ENCODE data around the gene LEFTY2.

Gene LEFTY2

DNA sequence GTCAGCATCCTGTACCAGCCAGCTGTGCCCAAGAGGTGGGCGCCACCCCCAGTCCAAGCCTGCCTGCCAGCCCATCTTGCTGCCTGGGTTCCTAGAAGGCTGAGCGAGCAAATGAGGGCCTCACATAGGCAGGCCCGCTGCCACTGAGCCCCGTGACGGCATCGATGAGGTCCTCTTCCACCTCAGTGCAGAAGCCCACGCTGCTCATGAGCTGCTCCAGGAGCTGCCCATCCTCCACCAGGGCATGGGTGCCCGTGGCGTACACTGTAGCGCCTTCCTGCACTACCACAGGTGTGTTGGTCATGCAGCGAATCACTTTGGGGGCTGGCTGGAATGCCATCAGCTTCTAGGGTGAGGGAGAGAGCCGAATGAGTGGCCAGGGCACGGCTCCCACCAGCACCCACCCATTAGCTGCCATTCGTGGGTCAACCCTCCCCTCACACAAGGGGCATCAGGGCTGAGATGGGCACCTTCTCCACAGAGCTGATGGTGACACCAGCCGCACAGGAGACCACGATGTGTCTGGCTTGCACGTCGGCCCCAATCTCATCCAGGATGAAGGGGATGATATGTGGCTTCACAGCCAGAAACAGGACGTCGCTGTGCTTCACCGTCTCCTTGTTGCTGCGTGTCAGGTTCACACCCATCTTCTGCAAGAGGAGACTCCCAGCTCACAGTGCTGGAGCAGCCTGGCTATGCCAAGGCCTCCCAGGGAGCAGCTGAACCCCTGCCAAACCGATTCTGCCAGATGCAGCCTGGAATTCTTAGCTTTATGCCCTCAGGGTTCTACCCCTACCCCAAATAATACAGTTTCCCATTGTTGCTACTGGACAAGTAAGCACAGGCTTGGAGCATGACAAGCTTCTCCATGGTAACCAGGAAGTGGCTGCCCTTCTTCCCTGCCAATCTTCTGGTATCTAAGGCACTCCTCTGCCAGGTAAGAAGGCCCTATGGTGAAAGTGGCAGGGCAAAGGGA, 19.0 kb downstream of the LEFTY2 start:
- TF ChIP-seq, protein P1, sequence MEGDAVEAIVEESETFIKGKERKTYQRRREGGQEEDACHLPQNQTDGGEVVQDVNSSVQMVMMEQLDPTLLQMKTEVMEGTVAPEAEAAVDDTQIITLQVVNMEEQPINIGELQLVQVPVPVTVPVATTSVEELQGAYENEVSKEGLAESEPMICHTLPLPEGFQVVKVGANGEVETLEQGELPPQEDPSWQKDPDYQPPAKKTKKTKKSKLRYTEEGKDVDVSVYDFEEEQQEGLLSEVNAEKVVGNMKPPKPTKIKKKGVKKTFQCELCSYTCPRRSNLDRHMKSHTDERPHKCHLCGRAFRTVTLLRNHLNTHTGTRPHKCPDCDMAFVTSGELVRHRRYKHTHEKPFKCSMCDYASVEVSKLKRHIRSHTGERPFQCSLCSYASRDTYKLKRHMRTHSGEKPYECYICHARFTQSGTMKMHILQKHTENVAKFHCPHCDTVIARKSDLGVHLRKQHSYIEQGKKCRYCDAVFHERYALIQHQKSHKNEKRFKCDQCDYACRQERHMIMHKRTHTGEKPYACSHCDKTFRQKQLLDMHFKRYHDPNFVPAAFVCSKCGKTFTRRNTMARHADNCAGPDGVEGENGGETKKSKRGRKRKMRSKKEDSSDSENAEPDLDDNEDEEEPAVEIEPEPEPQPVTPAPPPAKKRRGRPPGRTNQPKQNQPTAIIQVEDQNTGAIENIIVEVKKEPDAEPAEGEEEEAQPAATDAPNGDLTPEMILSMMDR (conservative IDR thresholded peaks at IDR 0.05) = no peak
- peak overlapping the region; percentile 92; the same call in 1 of the 2 replicates for H3K27ac ChIP-seq

DNA sequence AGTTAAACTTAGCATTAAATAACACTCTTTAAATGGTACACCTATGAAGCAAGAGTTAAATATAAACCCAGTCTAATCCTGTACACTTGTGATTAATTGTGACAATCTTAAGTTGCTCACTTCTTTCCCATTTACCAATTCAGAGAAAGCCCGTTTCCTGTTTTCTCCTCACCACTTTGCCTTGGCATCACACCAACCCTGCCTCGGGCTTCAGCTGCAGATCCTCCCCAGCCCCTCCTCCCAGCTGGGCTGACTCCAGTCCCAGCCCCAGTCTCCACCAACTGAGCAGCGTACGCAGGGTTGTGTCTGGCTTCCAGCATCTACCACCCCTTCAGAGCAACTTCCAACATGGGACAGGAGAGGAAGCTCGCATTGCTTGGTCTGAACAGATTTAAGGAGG, 21.1 kb downstream of the LEFTY2 start:
- peak overlapping the region; percentile 64 for H3K27ac ChIP-seq
- TF ChIP-seq, protein P1 (conservative IDR thresholded peaks at IDR 0.05) = no peak

DNA sequence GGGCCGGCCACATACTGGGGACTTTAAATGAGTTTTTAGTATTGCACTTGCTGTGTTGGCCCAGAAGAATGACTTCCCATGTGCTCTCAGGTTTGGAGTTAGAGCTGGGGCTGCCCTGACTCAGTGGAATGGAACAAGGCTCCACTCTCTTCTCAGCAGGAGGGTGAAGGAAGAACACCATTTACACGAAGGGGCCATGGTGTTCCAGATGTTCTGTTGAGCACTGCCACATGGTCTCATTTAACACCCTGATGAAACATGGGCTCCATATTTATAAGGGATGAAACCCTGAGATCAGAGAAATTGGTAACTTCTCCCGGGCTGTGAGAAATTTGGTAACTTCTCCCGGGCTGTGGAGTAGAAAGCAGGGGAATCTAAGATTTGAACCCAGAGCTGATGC, 22.7 kb downstream of the LEFTY2 start:
- TF ChIP-seq, protein P1 (conservative IDR thresholded peaks at IDR 0.05) = no peak
- no peak overlapping the region for H3K27ac ChIP-seq

DNA sequence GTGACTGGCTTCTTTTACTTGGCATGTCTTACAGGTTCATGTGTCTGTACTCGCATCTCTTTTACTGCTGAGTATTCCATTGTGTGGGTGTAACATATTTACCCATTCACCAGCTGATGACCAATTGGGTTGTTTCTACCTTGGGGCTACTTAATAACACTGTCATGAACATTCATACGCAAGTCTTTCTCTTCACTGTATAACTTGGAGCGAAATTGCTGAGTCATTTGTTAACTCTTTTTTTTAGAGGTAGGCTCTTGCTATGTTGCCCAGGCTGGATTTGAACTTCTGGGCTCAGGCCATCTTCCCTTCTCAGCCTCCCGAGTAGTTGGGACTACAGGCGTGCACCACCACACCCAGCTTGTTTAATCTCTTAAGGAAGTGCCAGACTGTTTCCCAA, 23.5 kb downstream of the LEFTY2 start:
- TF ChIP-seq, protein P1 (conservative IDR thresholded peaks at IDR 0.05) = no peak
- no peak overlapping the region for H3K27ac ChIP-seq

DNA sequence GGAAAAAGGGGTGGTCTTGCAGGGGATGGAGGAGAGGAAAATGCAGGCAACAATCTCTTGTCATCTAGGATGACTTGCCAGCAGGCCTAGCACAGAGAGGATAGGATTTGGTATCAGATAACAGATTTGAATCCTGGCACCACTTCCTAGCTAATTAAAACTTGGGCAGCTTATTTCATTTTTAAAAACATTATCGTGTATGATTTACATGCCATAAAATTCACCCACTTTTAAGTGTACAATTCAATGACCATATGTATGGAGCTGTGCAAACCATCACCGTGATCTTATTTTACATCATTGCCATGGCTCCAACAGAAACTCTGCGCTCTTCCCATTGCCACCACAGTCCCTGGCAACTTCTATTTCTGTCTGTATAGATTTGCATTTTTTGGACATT, 23.9 kb downstream of the LEFTY2 start:
- TF ChIP-seq, protein P1 (conservative IDR thresholded peaks at IDR 0.05) = no peak
- no peak overlapping the region for H3K27ac ChIP-seq

DNA sequence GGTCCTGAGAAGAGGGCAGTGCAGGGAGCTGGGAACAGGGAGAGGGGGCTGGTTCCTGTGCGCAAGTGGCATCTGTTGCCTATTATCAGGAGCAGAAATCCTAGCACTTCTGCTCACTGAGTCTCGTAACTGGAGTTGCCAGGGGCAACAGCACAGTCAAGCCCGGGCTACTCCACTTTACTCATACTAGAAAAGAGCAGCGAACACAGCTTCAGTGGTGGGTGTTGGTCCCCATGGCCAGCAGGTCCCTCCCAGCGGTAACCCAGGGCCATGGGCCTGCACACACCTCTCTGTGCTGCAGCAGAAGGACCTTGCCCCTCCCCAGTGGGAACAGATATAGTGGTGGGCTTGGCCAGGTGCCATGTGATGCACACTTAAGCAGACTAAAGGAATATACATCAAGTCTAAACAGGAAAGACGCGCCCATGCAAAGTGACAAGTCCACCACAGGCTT, 25.5 kb downstream of the LEFTY2 start:
- no peak overlapping the region for H3K27ac ChIP-seq

DNA sequence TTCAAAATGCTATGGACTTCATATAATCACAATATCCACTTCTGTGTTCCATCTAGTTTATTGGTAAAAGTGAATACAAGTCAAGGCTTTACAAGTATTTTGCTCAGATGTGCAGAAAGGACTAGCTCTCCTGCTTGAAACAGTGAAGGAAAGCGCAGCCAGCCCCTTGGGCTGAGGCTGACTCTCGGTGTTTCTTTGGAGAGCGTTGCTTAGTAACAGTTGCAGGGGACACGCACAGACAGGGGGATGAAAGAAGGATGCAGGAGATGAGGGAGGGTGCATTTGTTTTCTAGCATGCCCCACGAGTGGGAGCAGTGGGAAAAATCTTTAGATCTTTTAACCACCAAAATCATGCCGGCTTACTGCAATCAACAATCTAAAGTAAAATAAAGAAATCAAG, 26.1 kb downstream of the LEFTY2 start:
- H3K27ac ChIP-seq = no peak overlapping the region
- TF ChIP-seq, protein P1 (conservative IDR thresholded peaks at IDR 0.05) = no peak

More for the DNA sequence above, 25.5 kb downstream of the LEFTY2 start:
- TF ChIP-seq, protein P1 (conservative IDR thresholded peaks at IDR 0.05) = no peak

Data from VCaP (cell line).